ENCODE measurements around the gene MACC1. TPM values are rescaled to one million over a fixed set of nuclear protein-coding genes. Genes with fewer than 3 reads are reported as not detected.
"Not testable (repeated sequence)": the region's sequence is repeated elsewhere in the genome, so short reads cannot be mapped to it uniquely, and the experiment has no call there.

Gene MACC1
- total and polyA plus RNA-seq, 2 donors (not counting 1 experiment from before 2014, with no cell fraction given) = 0.92 to 6.2 TPM

GRCh38 chr7:20121404-20121803 is 95.8 kb downstream of the MACC1 start:
- ChIA-PET CTCF (no interaction called here), POLR2A (no interaction called here)
- Histone ChIP-seq H3K79me2 (ENCODE audit: control insufficient read depth, insufficient read depth, low read length) (no peaks in the 10 kb centered on the region), H3K4me3 (ENCODE audit: control extremely low read depth in 1 of 5, extremely low read depth in 1 of 5, insufficient read depth in 1 of 5, low read depth in 2 of 5, low read length in 4 of 5) (no peak overlapping the region), H3K27me3 (replicated peaks in 1 of 4; ENCODE audit: control extremely low read depth in 1 of 4, control insufficient read depth in 3 of 4, insufficient read depth in 4 of 4, low read length in 3 of 4) (no peaks in the 10 kb centered on the region), H3K4me2 (replicated peaks; ENCODE audit: low read depth, low read length, poor library complexity, severe bottlenecking) (no peak overlapping the region), H3K9ac (ENCODE audit: low read length) (no peak overlapping the region), H4K20me1 (ENCODE audit: control insufficient read depth, insufficient read depth, low read length, poor library complexity, severe bottlenecking) (no peaks in the 10 kb centered on the region), H3K9me3 (ENCODE audit: control extremely low read depth in 1 of 3, control insufficient read depth in 2 of 3, insufficient read depth in 1 of 3, low read length in 2 of 3) (no peaks in the 10 kb centered on the region), H3K36me3 (replicated peaks in 1 of 2; ENCODE audit: control extremely low read depth in 1 of 2, control insufficient read depth in 1 of 2, extremely low read depth in 1 of 2, insufficient read depth in 2 of 2, low read length in 1 of 2) (no peaks in the 10 kb centered on the region), H2AFZ (ENCODE audit: insufficient read depth, low read depth, low read length, poor library complexity, severe bottlenecking) (no peak overlapping the region), H3K4me1 (ENCODE audit: control insufficient read depth in 2 of 2, insufficient read depth in 2 of 2, low read length in 2 of 2) (no peaks in the 10 kb centered on the region), H3K27ac (ENCODE audit: low read length in 2 of 2) (no peak overlapping the region)
- H3K27me3 Mint-ChIP-seq = no peaks in the 10 kb centered on the region
- H3K4me1 Mint-ChIP-seq = no peaks in the 10 kb centered on the region
- intact Hi-C loops (cut with micrococcal nuclease) = no loop called here
- H3K4me3 Mint-ChIP-seq = no peak overlapping the region
- DNase-seq = no peak
- TF ChIP-seq EZH2 (IDR thresholded peaks at IDR 0.05; ENCODE audit: borderline replicate concordance, insufficient read depth, low read depth, low read length, poor library complexity, severe bottlenecking) (no peak), CTCF (IDR thresholded peaks at IDR 0.05) (no peak)
- 93% methylated on average over 8 of the region's 8 CpGs for WGBS (ENCODE audit: insufficient coverage)
- H3K9me3 Mint-ChIP-seq (ENCODE audit: insufficient read depth) = no peaks in the 10 kb centered on the region
- H3K27ac Mint-ChIP-seq = no peak overlapping the region
- ATAC-seq (ENCODE audit: low read depth) = no peak

GRCh38 chr7:20120611-20121168 is 96.5 kb downstream of the MACC1 start:
- 97% methylated on average over 7 of the region's 7 CpGs for WGBS (ENCODE audit: insufficient coverage)
- H3K27ac Mint-ChIP-seq; H3K4me1 Mint-ChIP-seq; H3K27me3 Mint-ChIP-seq; H3K9ac ChIP-seq (ENCODE audit: low read length); H3K4me3 ChIP-seq (ENCODE audit: control extremely low read depth in 1 of 5, extremely low read depth in 1 of 5, insufficient read depth in 1 of 5, low read depth in 2 of 5, low read length in 4 of 5); H3K4me3 Mint-ChIP-seq; POLR2A ChIA-PET; H3K4me2 ChIP-seq (replicated peaks; ENCODE audit: low read depth, low read length, poor library complexity, severe bottlenecking); H2AFZ ChIP-seq (ENCODE audit: insufficient read depth, low read depth, low read length, poor library complexity, severe bottlenecking); H3K79me2 ChIP-seq (ENCODE audit: control insufficient read depth, insufficient read depth, low read length); H3K4me1 ChIP-seq (ENCODE audit: control insufficient read depth in 2 of 2, insufficient read depth in 2 of 2, low read length in 2 of 2); intact Hi-C loops (cut with micrococcal nuclease); H3K27ac ChIP-seq (ENCODE audit: low read length in 2 of 2); H3K9me3 ChIP-seq (ENCODE audit: control extremely low read depth in 1 of 3, control insufficient read depth in 2 of 3, insufficient read depth in 1 of 3, low read length in 2 of 3); ATAC-seq (ENCODE audit: low read depth); H3K27me3 ChIP-seq (replicated peaks in 1 of 4; ENCODE audit: control extremely low read depth in 1 of 4, control insufficient read depth in 3 of 4, insufficient read depth in 4 of 4, low read length in 3 of 4); H3K9me3 Mint-ChIP-seq (ENCODE audit: insufficient read depth); H3K36me3 ChIP-seq (replicated peaks in 1 of 2; ENCODE audit: control extremely low read depth in 1 of 2, control insufficient read depth in 1 of 2, extremely low read depth in 1 of 2, insufficient read depth in 2 of 2, low read length in 1 of 2); DNase-seq; H4K20me1 ChIP-seq (ENCODE audit: control insufficient read depth, insufficient read depth, low read length, poor library complexity, severe bottlenecking): not testable (repeated sequence)
- CTCF ChIA-PET = interaction anchor here (1.1 kb wide), 1 partner anchor 13 kb away, joined by 3 read pairs; no protein-coding TSS in a partner anchor
